GM18517 (cell line): ENCODE results near the gene INPP4B.

Experiments
- ATAC-seq: cut with Tn5 transposase; IDR thresholded peaks from one replicate; pipeline ENCODE4 v1.9.1; 2021; ENCODE audit warnings: mild to moderate bottlenecking, moderate library complexity; ENCODE audit not compliant: unreplicated experiment

INPP4B gene

DNA sequence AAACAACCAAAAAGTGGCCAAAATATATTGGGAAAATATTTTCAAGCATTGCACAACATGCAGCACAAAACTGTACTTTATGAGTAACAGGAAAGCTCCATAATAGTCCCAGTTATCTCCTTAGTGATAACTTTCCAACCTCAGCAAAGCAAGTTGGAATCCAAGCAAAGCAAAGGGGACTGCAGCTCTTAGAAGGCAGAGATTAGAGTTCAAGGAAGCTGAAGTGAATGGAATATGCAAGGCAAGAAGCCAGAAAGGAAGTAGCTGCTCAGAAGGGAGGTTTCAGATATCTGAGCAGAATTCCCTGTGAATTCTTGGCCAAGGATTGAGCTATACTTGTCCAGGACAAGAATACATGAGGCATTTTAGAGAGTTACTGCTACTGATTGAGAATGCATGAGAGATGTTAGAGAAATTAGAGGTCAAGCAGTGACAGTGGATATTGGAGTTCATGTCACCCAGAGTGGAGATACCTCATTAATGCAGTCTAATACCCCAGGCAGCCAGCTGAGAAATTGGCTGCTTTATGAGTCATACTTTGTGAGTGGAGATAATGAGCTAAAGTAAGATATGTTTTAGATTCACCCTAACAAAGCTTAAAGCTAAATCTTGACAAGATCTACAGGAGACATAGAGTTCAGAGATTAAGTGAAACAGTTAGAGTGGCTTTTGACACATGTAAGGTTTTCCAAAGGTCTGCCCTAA is 102.8 kb downstream of the INPP4B start:
- no peak for ATAC-seq

DNA sequence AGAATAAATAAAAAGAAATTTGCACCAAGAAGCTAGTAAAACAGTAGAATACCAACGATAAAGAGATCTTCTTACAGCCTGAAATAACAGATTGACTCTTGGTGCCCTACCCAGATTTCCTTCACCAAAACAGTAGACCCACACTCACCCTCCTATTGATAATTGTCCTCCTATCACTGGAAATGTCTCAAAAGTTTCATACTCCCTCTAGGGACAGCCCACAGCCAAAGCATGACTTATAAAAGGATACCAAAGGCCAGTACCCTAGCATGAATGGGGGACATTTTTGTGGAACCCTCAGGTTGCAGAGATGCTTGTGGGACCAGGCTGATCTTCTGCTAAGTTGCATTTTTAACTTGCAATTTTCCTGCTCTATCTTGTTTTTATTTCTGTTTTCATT is 104.1 kb downstream of the INPP4B start:
- ATAC-seq, result no peak

DNA sequence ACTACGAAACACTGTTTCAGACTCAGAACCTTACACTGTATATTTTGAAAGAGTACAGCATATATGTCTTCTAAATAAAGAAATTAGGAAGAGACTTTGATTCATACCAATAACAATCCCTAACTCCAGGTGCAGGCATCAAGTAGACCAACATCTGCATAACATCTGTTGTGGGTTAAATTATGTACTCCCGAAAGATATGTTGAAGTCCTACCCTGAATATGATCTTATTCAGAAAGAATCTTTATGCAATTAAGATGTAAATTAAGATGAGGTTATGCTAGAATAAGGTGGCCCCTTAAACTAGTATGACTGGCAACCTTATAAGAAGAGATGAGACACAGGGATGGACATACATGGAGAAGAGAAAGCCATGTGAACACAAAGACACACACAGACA is 117.9 kb downstream of the INPP4B start:
- ATAC-seq, result no peak

GRCh38 chr4:142727149-142727548 is 119.0 kb downstream of the INPP4B start:
- ATAC-seq, result no peak

GRCh38 chr4:142725886-142726285 is 120.2 kb downstream of the INPP4B start:
- no peak for ATAC-seq

- ATAC-seq, result no peak
These were observed 124.9 kb downstream of the INPP4B start for GRCh38 chr4:142721187-142721586.

DNA sequence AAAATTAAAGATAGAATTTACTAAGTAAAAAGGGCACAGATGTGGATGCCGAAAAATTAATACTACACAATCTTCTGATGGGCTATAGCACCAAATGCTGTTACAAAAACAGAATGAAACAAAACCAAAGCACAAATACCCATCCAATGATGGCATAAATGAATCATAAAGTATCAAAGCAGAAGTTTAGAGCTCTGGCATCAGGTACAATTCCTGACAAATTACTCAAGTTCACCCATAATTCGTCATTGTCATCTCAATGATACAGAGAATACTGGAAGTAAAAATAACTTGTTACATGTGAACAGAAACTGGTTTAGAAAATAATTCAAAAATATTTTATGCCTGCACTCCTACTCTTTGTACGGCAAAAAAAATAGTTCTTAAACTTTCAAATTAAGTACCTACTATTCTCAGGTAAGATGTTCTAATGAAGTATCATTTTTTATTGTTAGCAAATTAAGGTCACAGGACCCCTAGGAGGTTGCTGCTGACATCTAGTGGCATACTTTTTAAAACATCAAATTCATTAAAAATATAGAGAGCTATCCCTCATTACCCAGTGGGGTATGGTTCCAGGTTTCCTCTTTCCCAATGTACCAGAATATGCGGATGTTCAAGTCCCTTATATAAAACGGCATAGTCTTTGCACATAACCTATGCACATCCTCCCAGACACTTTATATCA is 126.1 kb downstream of the INPP4B start:
- no peak for ATAC-seq

DNA sequence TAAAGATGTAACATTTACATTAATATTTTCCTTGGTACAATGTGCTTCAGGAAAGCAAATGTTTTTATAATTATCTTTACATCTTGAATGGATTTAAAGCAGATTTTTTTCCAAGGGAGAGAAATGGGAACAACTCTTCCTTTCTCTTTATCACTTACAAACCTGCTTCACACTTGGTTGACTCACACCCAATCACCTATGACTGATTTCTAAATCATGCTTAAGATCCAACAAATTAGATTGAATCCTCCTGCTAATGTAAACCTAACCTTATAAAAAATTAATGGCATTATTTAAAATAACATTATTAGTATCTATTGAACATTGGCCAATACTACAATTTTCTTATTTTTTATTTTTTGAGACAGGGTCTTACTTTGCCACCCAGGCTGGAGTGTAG is 127.1 kb downstream of the INPP4B start:
- ATAC-seq, result no peak

- no peak for ATAC-seq
These were observed 130.4 kb downstream of the INPP4B start for GRCh38 chr4:142715727-142716126.

- ATAC-seq, result no peak
These were observed 132.6 kb downstream of the INPP4B start for GRCh38 chr4:142713282-142714030.

- no peak for ATAC-seq
These were observed 137.9 kb downstream of the INPP4B start for GRCh38 chr4:142708231-142708630.

- ATAC-seq, result no peak
These were observed 138.7 kb downstream of the INPP4B start for GRCh38 chr4:142707401-142707800.

DNA sequence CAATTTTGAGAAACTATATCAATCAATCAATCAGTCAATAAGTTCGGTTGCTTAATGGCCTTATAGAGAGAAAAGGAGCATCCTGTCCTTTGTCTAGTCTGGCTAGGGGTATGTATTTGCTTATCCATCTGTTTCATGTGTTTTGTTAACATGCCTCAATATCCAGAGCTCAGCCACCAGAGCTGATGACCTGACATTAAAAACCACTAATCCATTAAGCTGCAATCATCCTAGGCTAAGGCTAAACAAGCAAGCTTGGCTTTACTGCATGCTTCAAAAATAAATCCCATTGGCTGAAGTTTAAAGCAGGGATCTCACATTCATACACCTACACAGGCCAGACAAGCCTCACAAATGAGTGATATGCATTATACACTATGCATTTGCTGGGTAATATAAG is 139.7 kb downstream of the INPP4B start:
- no peak for ATAC-seq

DNA sequence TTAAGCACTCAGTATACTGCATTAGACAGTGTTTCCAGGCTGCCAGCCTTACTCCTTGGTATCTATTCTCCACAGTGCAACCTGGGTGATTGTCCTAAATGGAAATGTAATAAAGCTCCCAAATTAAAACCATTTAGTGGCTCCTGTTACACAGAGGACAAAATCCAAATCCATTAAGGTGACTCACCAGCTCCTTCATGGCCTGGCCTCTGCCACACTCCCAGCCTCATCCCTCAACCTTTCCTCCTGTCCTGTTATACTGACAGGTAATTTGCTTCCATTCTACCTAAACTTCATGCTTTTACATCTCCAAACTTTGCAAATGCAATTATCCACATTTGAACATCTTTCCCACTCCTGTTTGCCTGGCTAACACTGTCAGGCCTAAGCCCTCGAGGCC is 140.3 kb downstream of the INPP4B start:
- ATAC-seq, result no peak

DNA sequence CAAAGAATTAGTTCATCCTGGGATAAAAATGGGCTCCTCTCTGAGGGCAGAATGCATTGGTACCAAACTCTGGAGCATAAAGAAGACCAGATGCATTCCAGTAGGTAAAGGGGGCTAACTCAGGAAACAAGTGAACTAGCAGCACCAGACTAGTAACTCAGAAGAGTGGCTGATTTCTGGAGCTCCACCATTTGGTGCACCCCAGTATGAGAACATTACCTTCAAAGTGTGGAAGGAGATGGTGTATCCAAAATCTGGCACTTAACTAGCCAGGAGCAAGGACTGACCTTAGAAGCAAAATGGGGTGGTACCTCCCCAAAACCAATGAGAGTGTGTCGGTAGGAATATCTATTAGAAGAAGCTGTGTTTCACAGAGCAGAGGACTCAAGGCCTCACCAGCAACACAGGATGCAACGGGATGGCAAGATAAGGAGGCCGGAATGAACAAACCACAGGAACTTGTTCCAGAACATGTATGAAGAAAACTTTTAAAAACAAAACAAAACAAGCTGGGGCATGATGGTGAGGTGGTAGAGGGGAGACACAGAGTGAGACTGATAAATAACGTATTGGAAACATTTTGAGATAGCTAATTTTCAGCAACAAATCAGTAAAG is 142.3 kb downstream of the INPP4B start:
- ATAC-seq, result no peak

GRCh38 chr4:142701017-142701416 is 145.1 kb downstream of the INPP4B start:
- ATAC-seq, result no peak

GRCh38 chr4:142700531-142700930 is 145.6 kb downstream of the INPP4B start:
- no peak for ATAC-seq

- ATAC-seq, result no peak
These were observed 147.5 kb downstream of the INPP4B start for GRCh38 chr4:142698552-142698951.

- ATAC-seq, result no peak
These were observed 148.2 kb downstream of the INPP4B start for GRCh38 chr4:142697928-142698327.

DNA sequence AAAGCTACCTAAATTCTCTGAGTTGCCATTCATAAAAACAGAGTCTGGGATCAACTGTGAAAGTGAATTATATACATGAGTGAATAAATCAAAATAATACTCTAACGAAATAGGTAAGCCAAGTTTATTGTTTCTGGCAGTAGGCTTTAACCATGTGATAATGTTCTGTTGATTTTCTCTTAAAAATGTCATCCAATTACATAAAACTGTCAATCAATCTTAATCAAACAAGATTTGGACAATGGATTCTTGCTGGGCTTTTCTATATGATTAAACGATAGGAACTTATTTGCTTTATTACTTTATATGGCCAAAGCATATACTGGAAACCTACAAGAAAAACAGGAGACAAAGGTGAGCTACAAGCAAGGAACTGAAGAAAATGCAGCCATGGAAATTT is 148.8 kb downstream of the INPP4B start:
- no peak for ATAC-seq

DNA sequence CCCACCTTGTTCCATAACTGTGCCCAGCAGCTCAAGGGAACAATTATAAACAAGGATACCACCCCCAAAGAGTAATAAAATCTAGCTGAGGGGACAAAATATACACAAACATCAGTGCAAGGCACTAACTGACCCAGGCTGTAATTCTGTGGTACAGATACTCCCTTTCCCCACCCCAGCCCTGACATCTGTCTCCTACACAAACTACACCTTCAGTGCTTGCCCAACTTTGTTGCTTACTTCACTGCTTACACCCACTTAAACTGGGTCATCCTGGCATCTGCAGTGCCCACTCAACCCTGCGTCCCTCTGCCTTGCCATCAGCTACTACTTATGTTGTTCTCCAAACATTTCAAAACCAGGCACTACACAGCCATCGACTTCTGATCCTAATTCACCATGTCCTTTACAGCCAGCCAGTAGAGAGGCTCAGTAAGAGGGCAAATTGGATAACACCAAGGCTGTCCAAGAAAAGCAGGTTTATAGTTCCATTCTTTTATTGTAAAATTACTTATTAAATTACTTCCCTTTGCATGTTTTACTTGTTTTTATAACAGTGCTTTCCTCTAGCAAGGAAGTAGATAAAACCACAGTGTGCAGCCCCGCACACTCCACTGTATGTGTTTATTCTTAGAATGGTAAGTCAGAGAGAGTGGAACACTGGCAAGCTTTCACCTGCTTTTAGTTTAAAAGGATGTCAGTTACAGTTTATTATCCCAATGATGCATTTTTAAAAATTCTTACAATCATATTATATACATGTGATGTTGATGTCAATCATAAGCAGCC is 149.6 kb downstream of the INPP4B start:
- no peak for ATAC-seq
